Measurements from ENCODE around the gene CTAG2.
"Not testable (repeated sequence)": the region's sequence is repeated elsewhere in the genome, so short reads cannot be mapped to it uniquely, and the experiment has no call there.

CTAG2 gene

GRCh38 chrX:154653413-154653812 lies at the start of gene CTAG2:
Gene CTAG2 (minus strand): TSS chrX:154653579. CDS start chrX:154653515, 64 bp downstream.
- DNase-seq (ENCODE audit: low spot score); in situ Hi-C loops (cut with MboI; ENCODE audit: low pct_unique_long_range_greater_than_20kb, low sequenced_read_pairs, unreplicated experiment): not testable (repeated sequence)

DNA sequence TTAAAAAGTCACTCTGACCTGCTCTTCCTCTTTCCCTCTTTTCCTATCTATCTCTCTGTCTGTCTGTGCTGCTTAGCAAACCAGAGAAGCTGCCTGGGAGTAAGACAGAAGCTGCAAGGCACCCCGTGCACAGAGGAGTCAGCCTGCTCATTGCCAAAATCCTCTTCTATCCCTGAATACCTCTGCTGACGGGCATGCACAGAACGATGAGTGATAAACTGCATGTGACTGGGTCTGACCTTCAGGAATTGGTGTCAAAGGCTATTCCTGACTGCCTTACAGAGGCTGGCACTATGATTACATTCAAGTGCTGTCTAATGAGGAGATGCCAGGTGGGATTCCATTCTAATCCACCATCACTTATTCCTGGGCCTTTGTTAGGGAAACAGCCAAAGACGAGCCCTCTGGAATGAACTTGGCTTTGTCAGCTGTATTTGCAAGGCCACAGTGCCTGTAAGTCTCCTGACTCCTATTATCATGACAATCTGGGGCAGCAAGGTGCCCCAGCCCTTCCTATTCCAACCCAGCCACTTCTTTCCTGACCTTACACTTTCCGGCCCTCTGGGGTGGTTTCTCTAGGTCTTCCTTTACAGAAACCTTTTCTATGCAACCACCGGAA lies 45.4 kb upstream of the CTAG2 start:
- no peak for TF ChIP-seq CTCF (IDR thresholded peaks at IDR 0.05; ENCODE audit: extremely low read depth, insufficient read depth, missing control alignments)
- in situ Hi-C loops (cut with MboI; ENCODE audit: low pct_unique_long_range_greater_than_20kb, low sequenced_read_pairs, unreplicated experiment), result no loop called here
- no peak for DNase-seq (ENCODE audit: low spot score)

DNA sequence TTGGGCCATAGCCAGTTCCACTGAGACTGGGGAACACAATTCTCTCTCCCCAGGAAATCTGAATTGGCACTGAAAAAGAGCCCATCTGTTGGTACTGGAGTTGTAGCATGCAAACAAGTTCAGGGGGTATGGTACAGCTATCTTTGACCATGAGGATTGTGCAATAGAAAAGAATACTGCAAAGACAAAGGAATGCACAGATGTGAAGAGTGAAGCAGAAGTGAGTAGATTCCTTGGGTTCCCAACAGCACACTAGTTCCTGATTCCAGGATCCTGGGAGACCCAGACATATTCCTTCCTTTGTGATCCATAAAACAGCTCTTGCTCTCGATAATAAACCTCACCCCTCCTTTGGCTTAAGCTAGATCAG lies 43.3 kb upstream of the CTAG2 start:
- in situ Hi-C loops (cut with MboI; ENCODE audit: low pct_unique_long_range_greater_than_20kb, low sequenced_read_pairs, unreplicated experiment), result no loop called here
- DNase-seq (ENCODE audit: low spot score), result no peak
- no peak for TF ChIP-seq CTCF (IDR thresholded peaks at IDR 0.05; ENCODE audit: extremely low read depth, insufficient read depth, missing control alignments)

DNA sequence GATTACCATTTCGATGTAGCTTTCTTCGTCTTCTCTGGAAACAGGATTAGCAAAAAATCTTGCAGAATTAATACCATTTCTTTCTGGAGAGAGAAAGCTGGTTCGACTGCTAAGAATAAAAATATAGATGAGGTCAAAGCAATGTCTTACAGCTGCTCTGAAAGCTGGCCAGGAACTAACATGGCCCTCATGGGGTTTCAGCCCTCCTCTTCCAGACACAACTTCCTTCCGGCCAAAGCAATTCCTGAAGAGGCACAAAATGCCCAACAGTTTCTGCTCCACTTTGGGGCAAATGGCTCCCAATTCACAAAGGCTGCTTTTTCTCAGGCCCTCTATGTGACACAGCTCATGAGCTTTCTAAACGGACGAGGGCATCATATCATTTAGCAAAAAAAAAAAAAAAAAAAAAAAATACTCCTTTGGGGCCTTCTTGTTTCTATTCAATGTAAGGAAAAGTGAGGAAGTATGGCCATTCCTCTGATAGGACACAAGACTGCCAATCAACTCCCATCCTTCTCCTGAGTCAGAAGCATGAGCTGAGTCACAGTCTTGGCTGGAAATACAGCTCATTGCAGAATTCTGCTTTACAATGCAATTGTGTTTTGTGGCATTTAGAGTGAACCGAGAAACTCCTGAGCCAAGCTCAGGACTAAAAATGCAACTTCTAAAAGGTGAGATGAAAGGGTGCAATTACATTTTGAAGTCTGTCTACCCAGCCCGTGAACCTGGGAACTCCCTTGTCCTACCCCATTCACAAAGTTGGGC lies 42.7 kb upstream of the CTAG2 start:
- no peak for DNase-seq (ENCODE audit: low spot score)
- no peak for TF ChIP-seq CTCF (IDR thresholded peaks at IDR 0.05; ENCODE audit: extremely low read depth, insufficient read depth, missing control alignments)
- in situ Hi-C loops (cut with MboI; ENCODE audit: low pct_unique_long_range_greater_than_20kb, low sequenced_read_pairs, unreplicated experiment), result no loop called here

GRCh38 chrX:154693394-154693793 lies 40.0 kb upstream of the CTAG2 start:
- no peak for TF ChIP-seq CTCF (IDR thresholded peaks at IDR 0.05; ENCODE audit: extremely low read depth, insufficient read depth, missing control alignments)
- DNase-seq (ENCODE audit: low spot score), result no peak
- in situ Hi-C loops (cut with MboI; ENCODE audit: low pct_unique_long_range_greater_than_20kb, low sequenced_read_pairs, unreplicated experiment), result no loop called here

DNA sequence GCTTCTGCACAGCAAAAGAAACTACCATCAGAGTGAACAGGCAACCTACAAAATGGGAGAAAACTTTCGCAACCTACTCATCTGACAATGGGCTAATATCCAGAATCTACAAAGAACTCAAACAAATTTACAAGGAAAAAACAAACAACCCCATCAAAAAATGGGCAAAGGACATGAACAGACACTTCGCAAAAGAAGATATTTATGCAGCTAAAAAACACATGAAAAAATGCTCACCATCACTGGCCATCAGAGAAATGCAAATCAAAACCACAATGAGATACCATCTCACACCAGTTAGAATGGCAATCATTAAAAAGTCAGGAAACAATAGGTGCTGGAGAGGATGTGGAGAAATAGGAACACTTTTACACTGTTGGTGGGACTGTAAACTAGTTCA lies 37.1 kb upstream of the CTAG2 start:
- DNase-seq (ENCODE audit: low spot score); in situ Hi-C loops (cut with MboI; ENCODE audit: low pct_unique_long_range_greater_than_20kb, low sequenced_read_pairs, unreplicated experiment): not testable (repeated sequence)

DNA sequence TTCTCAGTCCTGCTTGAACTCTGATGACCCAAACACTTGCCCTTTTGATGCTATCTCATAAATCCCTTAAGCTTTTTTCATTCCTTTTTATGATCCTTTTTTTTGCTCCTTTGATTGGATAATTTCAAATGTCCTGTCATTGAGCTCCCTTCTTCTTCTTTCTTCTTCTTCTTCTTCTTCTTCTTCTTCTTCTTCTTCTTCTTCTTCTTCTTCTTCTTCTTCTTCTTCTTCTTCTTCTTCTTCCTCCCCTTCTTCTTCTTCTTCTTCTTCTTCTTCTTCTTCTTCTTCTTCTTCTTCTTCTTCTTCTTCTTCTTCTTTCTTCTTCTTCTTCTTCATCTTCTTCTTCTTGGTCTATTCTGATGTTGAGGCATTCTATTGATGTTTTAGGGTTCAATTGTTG lies 18.7 kb upstream of the CTAG2 start:
- in situ Hi-C loops (cut with MboI; ENCODE audit: low pct_unique_long_range_greater_than_20kb, low sequenced_read_pairs, unreplicated experiment); DNase-seq (ENCODE audit: low spot score): not testable (repeated sequence)

DNA sequence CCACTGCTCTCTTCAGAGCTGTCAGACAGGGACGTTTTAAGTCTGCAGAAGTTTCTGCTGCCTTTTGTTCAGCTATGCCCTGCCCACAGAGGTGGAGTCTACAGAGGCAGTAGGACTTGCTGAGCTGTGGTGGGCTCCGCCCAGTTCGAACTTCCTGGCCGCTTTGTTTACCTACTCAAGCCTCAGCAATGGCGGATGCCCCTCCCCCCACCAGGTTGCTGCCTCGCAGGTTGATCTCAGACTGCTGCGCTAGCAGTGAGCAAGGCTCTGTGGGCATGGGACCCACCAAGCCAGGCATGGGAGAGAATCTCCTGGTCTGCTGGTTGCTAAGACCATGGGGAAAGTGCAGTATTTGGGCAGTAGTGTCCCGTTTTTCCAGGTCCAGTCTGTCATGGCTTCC lies 17.5 kb upstream of the CTAG2 start:
- in situ Hi-C loops (cut with MboI; ENCODE audit: low pct_unique_long_range_greater_than_20kb, low sequenced_read_pairs, unreplicated experiment); DNase-seq (ENCODE audit: low spot score): not testable (repeated sequence)

- in situ Hi-C loops (cut with MboI; ENCODE audit: low pct_unique_long_range_greater_than_20kb, low sequenced_read_pairs, unreplicated experiment), result no loop called here
- TF ChIP-seq CTCF (IDR thresholded peaks at IDR 0.05; ENCODE audit: extremely low read depth, insufficient read depth, missing control alignments), result no peak
- DNase-seq (ENCODE audit: low spot score), result no peak
These were observed 8.5 kb upstream of the CTAG2 start for GRCh38 chrX:154661899-154662298.
